HG03469 (cell line): ENCODE data around the gene FGR.

Experiments
- ATAC-seq: cut with Tn5 transposase; IDR thresholded peaks from one replicate; pipeline ENCODE4 v1.9.1; 2021; ENCODE audit warnings: mild to moderate bottlenecking, moderate library complexity, moderate number of reproducible peaks; ENCODE audit not compliant: unreplicated experiment

The FGR gene

DNA sequence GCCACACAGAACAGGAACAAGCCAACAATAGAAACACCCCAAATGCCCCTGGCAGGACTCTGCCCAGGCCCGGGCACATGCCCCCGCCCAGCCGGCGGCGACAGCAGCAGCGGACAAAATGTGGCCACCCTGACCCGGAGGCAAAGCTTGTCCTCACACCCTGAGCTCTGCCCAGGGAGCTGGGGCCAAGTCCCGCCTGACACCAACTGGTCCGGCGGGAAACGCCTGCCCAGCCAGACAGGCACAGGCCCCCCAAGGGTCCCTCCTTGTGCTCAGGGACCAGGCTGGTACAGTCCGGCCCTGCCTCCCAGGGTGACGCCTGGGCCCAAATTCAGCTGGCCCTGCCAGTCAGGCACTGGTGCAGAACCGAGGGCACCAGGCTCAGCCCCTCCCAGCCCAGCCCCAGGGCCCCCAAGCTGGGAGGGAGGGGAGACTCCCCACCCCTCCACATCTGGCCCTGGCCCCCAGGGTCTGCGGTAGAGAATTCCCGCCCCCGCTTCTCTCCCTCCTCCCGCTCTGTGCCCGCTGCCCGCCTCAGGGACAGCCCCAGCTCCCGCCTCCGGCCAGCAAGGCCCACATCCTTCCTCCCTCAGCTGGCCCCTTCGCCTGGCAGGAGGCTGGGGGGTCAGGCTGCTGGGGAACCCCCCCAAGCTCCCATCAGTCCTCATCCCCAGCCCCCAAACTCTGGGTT lies 33.1 kb downstream of the FGR start:
- ATAC-seq: no peak

- ATAC-seq: no peak
These were observed 33.6 kb downstream of the FGR start for GRCh38 chr1:27601321-27601770.

DNA sequence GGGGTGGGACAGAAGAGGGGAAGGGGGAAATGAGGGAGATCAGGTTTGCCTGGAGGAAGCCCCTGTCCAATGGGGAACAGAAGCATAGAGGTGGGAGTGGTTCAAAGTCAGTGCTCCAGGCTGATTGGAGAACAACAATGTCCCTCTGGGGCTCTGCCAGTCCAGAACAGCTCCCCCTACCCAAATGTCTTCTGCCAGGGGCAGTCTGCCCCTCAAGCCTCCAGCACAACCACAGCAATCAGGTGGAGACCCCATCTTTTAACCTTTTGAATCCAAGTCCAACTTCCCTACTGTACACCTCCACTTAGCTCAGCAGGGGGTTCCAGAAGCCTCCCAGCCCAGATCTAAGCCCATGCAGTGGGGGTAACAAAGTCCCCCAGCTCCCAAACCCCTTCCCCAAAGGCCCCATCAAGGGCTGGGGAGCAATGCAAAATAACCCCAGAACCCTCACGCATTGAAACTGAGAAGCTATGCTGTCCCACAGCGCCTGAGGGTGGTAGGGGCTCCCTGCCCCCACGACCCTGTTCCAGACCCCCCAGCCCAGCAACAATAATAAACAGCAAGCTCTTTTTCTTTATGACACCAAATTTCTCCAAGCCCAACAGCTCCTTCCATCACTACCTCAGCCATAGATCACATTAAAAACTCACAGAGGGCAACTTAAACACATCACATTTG lies 34.3 kb downstream of the FGR start:
- ATAC-seq: no peak

- ATAC-seq: no peak
These were observed 35.1 kb downstream of the FGR start for GRCh38 chr1:27599605-27600497.

- no peak for ATAC-seq
These were observed 36.0 kb downstream of the FGR start for GRCh38 chr1:27598902-27599528.

DNA sequence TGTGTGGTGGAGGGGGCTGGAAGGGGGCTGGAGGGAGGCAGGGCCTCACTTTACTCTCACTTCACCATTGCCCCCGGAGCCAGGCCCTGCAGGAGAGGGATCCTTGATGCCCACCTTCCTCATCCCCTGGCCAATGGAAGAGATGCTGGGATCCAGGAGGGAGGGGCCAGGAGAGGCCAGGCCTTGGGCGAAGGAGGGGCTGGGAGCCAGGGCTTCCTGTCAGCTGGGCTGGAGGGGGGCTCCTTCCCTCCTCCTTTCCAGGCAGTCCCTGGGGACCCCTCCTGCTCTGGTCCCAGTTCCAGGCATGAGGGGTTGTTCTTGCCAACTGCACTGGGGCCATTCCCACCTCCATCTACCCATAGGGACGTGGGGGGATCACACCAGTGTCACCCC lies 36.7 kb downstream of the FGR start:
- no peak for ATAC-seq

DNA sequence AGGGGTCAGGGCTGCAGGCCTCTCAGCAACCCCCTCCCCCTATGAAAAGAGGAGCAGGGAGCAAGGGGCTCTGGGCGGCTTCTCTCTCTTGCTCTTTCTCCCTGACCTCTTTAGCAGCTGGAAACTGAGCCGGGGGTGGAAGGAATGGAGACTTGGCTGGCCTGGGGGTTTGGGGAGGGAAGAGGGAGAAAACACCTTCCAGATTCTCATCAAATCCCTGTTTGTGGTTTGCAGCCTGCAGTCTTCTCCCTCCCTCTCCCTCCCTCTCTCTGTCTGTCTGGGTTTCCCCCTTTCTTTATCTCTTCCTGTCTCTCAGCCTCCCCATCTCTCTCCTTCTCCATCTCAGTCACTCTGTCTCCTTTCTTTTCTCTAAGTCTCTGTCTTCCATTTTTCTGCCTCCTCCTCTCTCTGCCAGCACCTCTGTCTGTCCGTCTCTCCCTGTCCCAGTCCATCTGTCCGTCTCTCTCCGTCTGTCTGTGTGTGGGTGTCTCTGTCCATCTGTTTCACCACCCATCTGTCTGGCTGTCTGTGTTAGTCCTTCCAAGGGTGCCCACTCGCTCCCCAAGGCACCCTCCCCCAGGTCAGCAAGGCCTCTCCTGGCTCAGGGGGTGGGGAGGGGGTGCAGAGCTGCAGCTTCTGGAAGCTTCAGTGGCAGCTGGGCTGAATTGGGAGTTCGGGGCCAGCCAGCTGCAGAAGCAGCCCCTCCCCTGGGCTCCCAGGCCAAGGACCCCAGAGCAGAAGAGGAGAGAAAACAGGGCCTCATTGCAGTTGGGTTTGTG lies 37.3 kb downstream of the FGR start:
- ATAC-seq: no peak

DNA sequence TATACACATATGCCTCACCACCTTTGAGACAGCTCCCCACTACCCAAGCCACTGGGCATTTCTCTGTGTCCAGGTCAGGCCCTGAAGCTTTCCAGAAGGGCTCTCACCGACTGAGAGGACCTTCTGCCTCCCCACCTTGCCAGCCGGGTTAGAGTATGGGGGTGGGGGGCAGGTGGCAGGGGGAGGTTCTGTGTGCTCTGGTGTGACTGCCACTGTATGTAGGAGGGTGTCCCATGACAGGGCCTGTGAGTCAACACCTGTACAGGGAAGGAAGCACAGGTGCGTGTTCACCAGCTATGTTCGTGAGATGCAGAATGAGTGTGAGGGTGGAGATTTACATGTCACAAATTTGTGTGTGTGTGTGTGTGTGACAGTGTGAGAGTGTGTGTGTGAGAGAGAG lies 38.0 kb downstream of the FGR start:
- no peak for ATAC-seq

GRCh38 chr1:27596261-27596660 lies 38.7 kb downstream of the FGR start:
- no peak for ATAC-seq

GRCh38 chr1:27595597-27595996 lies 39.4 kb downstream of the FGR start:
- no peak for ATAC-seq

GRCh38 chr1:27594564-27595510 lies 40.1 kb downstream of the FGR start:
- no peak for ATAC-seq

GRCh38 chr1:27593678-27594563 lies 41.1 kb downstream of the FGR start:
- no peak for ATAC-seq

GRCh38 chr1:27592931-27593677 lies 41.9 kb downstream of the FGR start:
- ATAC-seq: no peak

DNA sequence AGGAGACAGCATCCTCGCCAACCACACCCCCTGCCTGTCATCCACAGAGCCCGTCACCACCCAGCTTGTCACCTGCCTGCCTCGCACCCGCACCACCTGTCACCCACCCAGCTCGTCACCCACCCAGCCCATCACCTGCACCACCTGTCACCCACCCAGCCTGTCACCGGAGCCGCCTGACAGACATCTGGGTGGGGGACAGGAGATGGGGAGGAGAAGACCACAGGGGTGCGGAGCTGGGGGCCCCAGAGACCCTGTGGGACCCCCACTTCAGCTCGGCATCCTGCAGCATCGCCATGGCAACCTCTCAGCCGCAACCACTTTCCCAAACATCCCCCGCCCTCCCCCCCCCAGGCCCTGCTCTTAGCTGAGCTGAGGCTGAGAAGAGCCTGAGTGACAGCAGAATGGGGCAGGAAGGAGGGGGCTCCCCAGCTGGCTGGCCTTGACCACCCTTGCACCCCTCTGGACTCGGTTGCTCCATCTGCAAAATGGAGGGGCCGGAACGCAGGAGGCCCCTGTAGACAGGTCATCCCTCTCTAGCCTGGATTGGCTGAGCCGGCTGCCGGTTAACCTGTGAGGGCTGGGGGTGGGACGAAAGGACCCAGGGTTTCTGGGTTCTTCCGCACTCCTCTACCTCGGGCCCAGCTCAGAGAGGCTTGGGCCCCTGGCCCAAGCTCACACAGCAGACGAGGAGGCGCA lies 42.6 kb downstream of the FGR start:
- ATAC-seq: no peak

DNA sequence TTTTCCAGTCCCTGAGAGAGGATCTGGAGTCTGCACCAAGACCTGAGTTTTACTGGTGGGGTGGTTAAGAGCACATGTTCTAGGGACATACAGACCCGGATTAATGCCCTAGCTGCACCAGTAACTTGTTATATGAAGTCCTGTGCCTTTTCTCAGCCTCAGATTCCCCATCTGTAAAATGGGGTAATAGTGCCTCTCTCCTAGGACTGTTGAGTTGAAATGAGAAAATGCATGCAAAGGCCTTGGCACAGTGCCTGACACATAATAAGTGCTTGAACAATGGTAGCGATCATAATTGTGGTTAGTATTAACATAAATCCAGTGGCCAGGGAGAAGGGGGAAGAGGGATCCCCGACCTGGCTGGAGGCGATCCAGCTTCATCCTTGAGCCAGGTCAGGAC lies 43.4 kb downstream of the FGR start:
- no peak for ATAC-seq

DNA sequence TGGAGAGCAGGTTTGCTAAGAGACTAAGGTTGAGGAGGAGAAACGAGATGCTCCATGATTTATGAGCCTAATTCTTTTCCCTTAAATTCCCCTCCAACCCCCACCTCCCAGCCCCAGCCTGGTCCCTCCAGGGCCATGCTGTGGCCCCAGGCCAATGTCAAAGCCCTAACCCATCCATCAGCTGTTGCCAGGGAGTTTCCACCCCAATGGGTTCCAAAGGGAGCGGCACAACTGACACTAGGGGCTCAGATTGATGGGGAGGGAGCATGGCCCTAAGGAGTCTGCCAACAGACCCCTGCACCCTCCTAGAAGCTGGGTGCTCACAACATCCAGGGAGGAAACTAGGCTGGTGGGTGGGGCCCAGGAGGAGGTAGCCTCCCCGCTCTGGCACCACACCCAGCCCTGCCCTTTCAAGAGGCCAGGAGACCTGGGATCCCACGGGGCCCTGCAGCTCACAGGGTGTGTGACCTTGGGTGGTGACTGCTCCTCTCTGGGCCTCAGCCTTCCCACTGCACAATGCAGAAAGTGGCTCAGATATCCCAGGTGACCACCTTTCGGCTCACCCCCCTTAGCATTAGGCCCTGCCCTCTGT lies 44.0 kb downstream of the FGR start:
- ATAC-seq: no peak
